ENCODE results near the gene HOXD1.

HOXD1 gene

GRCh38 chr2:176145085-176145969, 43.1 kb upstream of the HOXD1 start:
- Histone ChIP-seq H3K36me3 (no peaks in the 10 kb centered on the region), H3K9me3 (ENCODE audit: severe bottlenecking) (peaks cover 4% of the 10 kb centered on the region), H3K27ac (no peak overlapping the region), H3K4me3 (ENCODE audit: low read depth, low read length) (no peak overlapping the region), H3K27me3 (ENCODE audit: insufficient read depth, low read depth, severe bottlenecking) (peaks cover 96% of the 10 kb centered on the region)
- TF ChIP-seq CTCF (IDR thresholded peaks at IDR 0.05; ENCODE audit: low read depth, low read length) = no peak
- DNase-seq = no peak

DNA sequence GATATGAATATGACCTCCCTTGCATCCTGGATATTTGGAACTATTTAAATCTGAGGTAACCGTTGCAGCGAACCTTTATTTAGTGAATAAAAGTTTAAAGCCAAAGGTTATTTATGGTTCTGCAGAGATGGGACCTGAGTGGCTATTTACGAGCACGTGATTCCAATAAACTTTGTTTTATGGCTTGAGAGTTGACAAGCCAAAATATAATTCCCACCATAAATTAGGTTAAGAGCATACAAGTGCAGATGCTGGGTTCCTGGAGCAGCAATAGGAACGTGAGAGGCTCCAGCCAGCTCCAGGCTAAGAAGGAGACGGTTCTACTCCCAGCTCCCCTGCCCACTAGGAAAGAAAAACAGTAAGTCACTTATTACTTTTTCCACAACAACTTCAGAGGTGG, 42.4 kb upstream of the HOXD1 start:
- DNase-seq = no peak
- H3K27ac ChIP-seq = no peak overlapping the region
- H3K27me3 ChIP-seq (ENCODE audit: insufficient read depth, low read depth, severe bottlenecking) = peaks cover 96% of the 10 kb centered on the region
- H3K9me3 ChIP-seq (ENCODE audit: severe bottlenecking) = peaks cover 4% of the 10 kb centered on the region
- no peaks in the 10 kb centered on the region for H3K36me3 ChIP-seq
- no peak overlapping the region for H3K4me3 ChIP-seq (ENCODE audit: low read depth, low read length)
- TF ChIP-seq CTCF (IDR thresholded peaks at IDR 0.05; ENCODE audit: low read depth, low read length) = no peak

DNA sequence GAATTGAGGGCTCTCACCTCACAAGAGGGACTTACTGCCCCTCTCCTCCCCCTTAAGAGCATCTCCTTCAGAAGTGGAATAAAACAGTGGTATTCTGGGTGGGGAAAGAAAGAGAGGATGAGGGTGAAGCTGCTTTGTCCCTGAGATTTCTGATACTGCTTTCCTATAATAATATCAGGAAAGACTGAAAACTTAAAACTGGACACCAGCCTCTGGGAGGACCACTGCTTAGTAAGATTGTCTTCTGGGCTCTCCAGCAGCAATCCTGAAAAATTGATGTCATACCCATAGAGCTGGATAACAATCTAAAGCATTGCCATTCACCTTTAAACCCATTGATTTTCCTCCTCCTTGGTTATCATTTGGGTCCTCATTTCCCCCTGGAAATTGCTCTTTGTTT, 41.8 kb upstream of the HOXD1 start:
- Histone ChIP-seq H3K4me3 (ENCODE audit: low read depth, low read length) (no peak overlapping the region), H3K27ac (no peak overlapping the region), H3K9me3 (ENCODE audit: severe bottlenecking) (peaks cover 4% of the 10 kb centered on the region), H3K36me3 (no peaks in the 10 kb centered on the region), H3K27me3 (ENCODE audit: insufficient read depth, low read depth, severe bottlenecking) (peaks cover 96% of the 10 kb centered on the region)
- TF ChIP-seq CTCF (IDR thresholded peaks at IDR 0.05; ENCODE audit: low read depth, low read length) = no peak
- no peak for DNase-seq

- peaks cover 94% of the 10 kb centered on the region for H3K27me3 ChIP-seq (ENCODE audit: insufficient read depth, low read depth, severe bottlenecking)
- DNase-seq = no peak
- H3K36me3 ChIP-seq = no peaks in the 10 kb centered on the region
- H3K27ac ChIP-seq = no peak overlapping the region
- H3K4me3 ChIP-seq (ENCODE audit: low read depth, low read length) = no peak overlapping the region
- H3K9me3 ChIP-seq (ENCODE audit: severe bottlenecking) = peaks cover 4% of the 10 kb centered on the region
- no peak for TF ChIP-seq CTCF (IDR thresholded peaks at IDR 0.05; ENCODE audit: low read depth, low read length)
These were observed 41.2 kb upstream of the HOXD1 start for GRCh38 chr2:176147210-176147799.

DNA sequence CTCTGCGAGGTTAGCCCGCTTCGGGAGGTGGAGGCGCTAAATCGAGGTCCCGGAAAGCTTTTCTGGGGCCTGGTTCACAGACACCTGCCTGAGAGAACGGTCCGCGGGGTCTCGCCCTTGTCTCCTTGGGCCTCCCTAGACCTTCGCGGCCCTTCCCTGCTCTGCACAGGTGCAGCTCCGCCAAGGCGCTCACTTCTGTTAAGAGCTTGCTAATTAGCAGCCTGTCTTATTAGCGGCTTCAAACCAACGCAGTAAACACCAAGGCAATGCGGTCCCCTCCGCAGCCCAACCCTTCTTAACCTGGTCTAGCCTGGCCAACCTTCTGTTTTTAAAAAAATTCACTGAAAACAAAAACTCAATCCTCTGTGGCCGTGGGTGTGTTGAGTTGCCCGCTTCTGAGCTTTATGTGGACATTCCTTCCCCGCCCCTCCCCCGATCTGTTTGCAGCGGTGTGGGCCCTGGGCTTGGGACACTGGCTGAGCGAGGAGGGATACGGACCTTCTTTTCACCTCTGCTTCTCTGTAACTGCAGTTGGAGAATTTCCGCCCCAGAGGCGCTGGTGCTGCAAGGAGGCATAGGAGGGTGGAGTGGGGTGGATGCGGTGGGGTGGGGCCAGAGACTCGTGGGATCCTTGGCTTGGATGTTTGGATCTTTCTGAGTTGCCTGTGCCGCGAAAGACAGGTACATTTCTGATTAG, 40.5 kb upstream of the HOXD1 start:
- no peak for TF ChIP-seq CTCF (IDR thresholded peaks at IDR 0.05; ENCODE audit: low read depth, low read length)
- no peak overlapping the region for H3K4me3 ChIP-seq (ENCODE audit: low read depth, low read length)
- no peak for DNase-seq
- no peak overlapping the region for H3K27ac ChIP-seq
- H3K27me3 ChIP-seq (ENCODE audit: insufficient read depth, low read depth, severe bottlenecking) = peaks cover 94% of the 10 kb centered on the region
- no peaks in the 10 kb centered on the region for H3K36me3 ChIP-seq
- H3K9me3 ChIP-seq (ENCODE audit: severe bottlenecking) = peaks cover 4% of the 10 kb centered on the region
